ELF-1 (cell line): ENCODE measurements around the gene WNT7A.

ENCODE experiments used
- DNase-seq: peaks from one replicate; pipeline ENCODE4 v3.0.0-alpha.2; 2016; ENCODE audit warnings: low read depth, low spot score

The WNT7A gene

GRCh38 chr3:13795816-13796215 is 84.1 kb downstream of the WNT7A start:
- DNase-seq, result no peak

GRCh38 chr3:13794322-13794721 is 85.5 kb downstream of the WNT7A start:
- DNase-seq, result no peak

GRCh38 chr3:13793451-13793850 is 86.4 kb downstream of the WNT7A start:
- DNase-seq, result no peak

GRCh38 chr3:13792512-13793371 is 87.1 kb downstream of the WNT7A start:
- DNase-seq, result no peak

GRCh38 chr3:13792051-13792490 is 87.8 kb downstream of the WNT7A start:
- DNase-seq, result peak; percentile 25

- DNase-seq, result no peak
Observed at GRCh38 chr3:13791198-13792050, 88.4 kb downstream of the WNT7A start.

GRCh38 chr3:13790376-13791197 is 89.3 kb downstream of the WNT7A start:
- DNase-seq, result no peak

- no peak for DNase-seq
Observed at GRCh38 chr3:13788522-13789424, 91.1 kb downstream of the WNT7A start.

- no peak for DNase-seq
Observed at GRCh38 chr3:13787533-13788132, 92.2 kb downstream of the WNT7A start.

GRCh38 chr3:13786811-13787210 is 93.1 kb downstream of the WNT7A start:
- DNase-seq, result no peak

GRCh38 chr3:13785853-13786436 is 93.9 kb downstream of the WNT7A start:
- DNase-seq, result no peak

- DNase-seq, result no peak
Observed at GRCh38 chr3:13785351-13785750, 94.5 kb downstream of the WNT7A start.

GRCh38 chr3:13783476-13783875 is 96.4 kb downstream of the WNT7A start:
- DNase-seq, result no peak

GRCh38 chr3:13782501-13782900 is 97.4 kb downstream of the WNT7A start:
- no peak for DNase-seq

GRCh38 chr3:13781417-13781816 is 98.5 kb downstream of the WNT7A start:
- DNase-seq, result no peak

- no peak for DNase-seq
Observed at GRCh38 chr3:13780432-13781176, 99.3 kb downstream of the WNT7A start.

- no peak for DNase-seq
Observed at GRCh38 chr3:13776253-13777050, 103.4 kb downstream of the WNT7A start.
